Endodermal cell (in vitro differentiated cells): Measurements from ENCODE around the gene SLC39A10. TPM values are rescaled to one million over a fixed set of nuclear protein-coding genes. Genes with fewer than 3 reads are reported as not detected.
"Not testable (repeated sequence)": the region's sequence is repeated elsewhere in the genome, so short reads cannot be mapped to it uniquely, and the experiment has no call there.

Experiments
- DNase-seq: peaks from one replicate; pipeline ENCODE4 v3.0.0-alpha.2; 2017
- H3K27ac ChIP-seq: 2 replicates; pipeline ENCODE4 v1.5.1; 2013; ENCODE audit warnings: mild to moderate bottlenecking, low read depth, low read length, moderate library complexity
- H3K27me3 ChIP-seq: 2 replicates; pipeline ENCODE4 v1.6.1; 2013; ENCODE audit warnings: mild to moderate bottlenecking, low read length, moderate library complexity; ENCODE audit not compliant: insufficient read depth, control insufficient read depth, poor library complexity, severe bottlenecking
- H3K36me3 ChIP-seq: 2 replicates; pipeline ENCODE4 v1.7.0; 2013; ENCODE audit warnings: mild to moderate bottlenecking, low read length, moderate library complexity; ENCODE audit not compliant: control insufficient read depth, insufficient read depth
- H3K4me1 ChIP-seq: one replicate; pipeline ENCODE4 v1.7.0; 2013; ENCODE audit warnings: low read length; ENCODE audit not compliant: control insufficient read depth, insufficient read depth
- H3K4me3 ChIP-seq: 2 replicates; pipeline ENCODE4 v1.5.1; 2013; ENCODE audit warnings: mild to moderate bottlenecking, low read length, moderate library complexity
- H3K9ac ChIP-seq: 2 replicates; pipeline ENCODE4 v1.6.1; 2013; ENCODE audit warnings: mild to moderate bottlenecking, low read length, moderate library complexity; ENCODE audit not compliant: poor library complexity, severe bottlenecking; ENCODE audit errors: extremely low read depth
- H3K9me3 ChIP-seq: 2 replicates; pipeline ENCODE4 v1.6.1; 2013; ENCODE audit warnings: mild to moderate bottlenecking, low read length, moderate library complexity; ENCODE audit not compliant: control insufficient read depth
- H3K27ac Mint-ChIP-seq: 2 replicates; pipeline ENCODE4 v1.8.0; 2020; ENCODE audit warnings: mixed read lengths
- H3K27me3 Mint-ChIP-seq: 2 replicates; pipeline ENCODE4 v1.8.0; 2021; ENCODE audit warnings: mild to moderate bottlenecking, mixed read lengths; ENCODE audit not compliant: insufficient read depth
- H3K36me3 Mint-ChIP-seq: 2 replicates; pipeline ENCODE4 v1.8.0; 2020; ENCODE audit warnings: low read depth, mixed read lengths
- H3K4me1 Mint-ChIP-seq: 2 replicates; pipeline ENCODE4 v1.8.0; 2020; ENCODE audit warnings: mixed read lengths
- H3K4me3 Mint-ChIP-seq: 2 replicates; pipeline ENCODE4 v1.8.0; 2020; ENCODE audit warnings: mild to moderate bottlenecking, moderate library complexity, mixed read lengths
- H3K9me3 Mint-ChIP-seq: 2 replicates; pipeline ENCODE4 v1.8.0; 2020; ENCODE audit warnings: mild to moderate bottlenecking, mixed read lengths
- CTCF ChIP-seq: fragments of 200-600 bp; sonication (generic); conservative IDR thresholded peaks from 2 replicates; pipeline ENCODE4 v1.5.0; 2021; ENCODE audit warnings: antibody characterized with exemption, mild to moderate bottlenecking
- WGBS, 2 experiments: methylation state at CpG; one replicate each; pipeline versions ENCODE4 v1.1.5 to v1.1.7; 2013; ENCODE audit warnings: missing lambda C conversion rate in 2 of 2, mixed read lengths in 1 of 2; ENCODE audit not compliant: insufficient coverage in 1 of 2, insufficient read length in 1 of 2; 5-methylcytosine and 5-hydroxymethylcytosine counted together
- total RNA-seq, 2 donors: library from RNA; stranded (reverse); fragmentation: NEBNext Ultra II Directional in 1 of 2; extraction: Animal tissue kit (Norgen Biotek cat#: 25700) in 1 of 2; gene quantifications; 2 replicates in 1 of 2; 3 replicates in 1 of 2; pipeline ENCODE4 v1.2.1, GENCODE V29; 2021

Gene SLC39A10
- total RNA-seq, 2 donors from 2014 or later = 79.6 to 113 TPM

DNA sequence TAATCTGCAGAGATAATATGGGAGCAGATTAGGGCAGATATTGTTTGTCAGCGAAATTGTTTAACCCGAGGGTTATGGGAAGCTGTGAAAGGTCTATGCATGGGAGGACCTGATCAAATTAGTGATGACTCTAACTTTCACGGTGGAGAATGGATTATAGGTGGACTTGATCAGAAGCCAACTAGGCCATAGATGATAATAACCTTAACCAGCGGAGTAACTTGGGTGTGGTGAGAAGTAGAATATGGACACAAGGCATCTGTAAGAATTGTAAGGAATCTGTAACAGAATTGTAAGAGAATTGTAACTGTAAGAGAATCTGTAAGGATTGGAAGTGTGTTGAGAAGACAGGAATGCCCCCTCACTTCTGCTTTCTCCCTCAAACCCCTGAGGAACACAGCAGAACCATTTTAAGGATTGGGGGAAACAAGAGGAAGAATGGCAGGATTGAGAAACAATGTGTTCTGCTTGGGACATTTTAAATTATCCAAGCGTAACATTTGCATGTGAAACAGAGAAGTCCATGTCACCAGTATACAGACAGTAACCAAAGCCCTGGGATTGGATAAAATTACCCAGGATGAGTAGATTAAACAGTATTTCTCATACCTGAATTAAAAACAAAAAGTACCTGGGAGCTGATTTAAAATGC is 14.9 kb upstream of the SLC39A10 start:
- no peak overlapping the region for H3K4me3 Mint-ChIP-seq
- H3K27ac ChIP-seq = no peak overlapping the region
- H3K9ac ChIP-seq = no peak overlapping the region
- no peak for TF ChIP-seq CTCF
- H3K27me3 Mint-ChIP-seq = no peaks in the 10 kb centered on the region
- H3K36me3 ChIP-seq = no peaks in the 10 kb centered on the region
- no peak overlapping the region for H3K4me3 ChIP-seq
- 95 to 96% methylated on average over 4 to 5 of the region's 5 CpGs for WGBS, 2 experiments
- H3K4me1 Mint-ChIP-seq = peaks cover 19% of the 10 kb centered on the region
- no peaks in the 10 kb centered on the region for H3K36me3 Mint-ChIP-seq
- H3K27me3 ChIP-seq = no peaks in the 10 kb centered on the region
- no peak overlapping the region for H3K27ac Mint-ChIP-seq
- H3K4me1 ChIP-seq = peaks cover 7% of the 10 kb centered on the region
- no peaks in the 10 kb centered on the region for H3K9me3 ChIP-seq
- DNase-seq = no peak
- no peaks in the 10 kb centered on the region for H3K9me3 Mint-ChIP-seq

DNA sequence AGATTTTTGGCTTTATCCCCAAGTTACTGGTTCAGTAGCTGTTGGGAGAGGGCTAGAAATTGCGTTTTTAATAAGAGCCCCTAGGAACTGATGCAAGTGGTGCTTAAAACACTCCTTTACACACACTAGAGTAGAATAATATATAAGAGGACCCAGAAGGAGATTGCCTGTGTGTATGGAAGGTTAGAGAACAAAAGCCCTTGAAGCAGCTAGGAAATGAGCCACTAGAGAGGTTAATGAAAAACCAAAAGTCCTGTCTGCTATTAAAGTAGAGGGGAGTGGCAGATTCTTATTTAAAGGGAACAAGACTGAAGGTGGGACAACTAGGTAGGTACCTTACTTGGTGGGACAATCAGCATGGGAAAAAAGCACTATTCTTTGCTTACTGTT is 14.4 kb upstream of the SLC39A10 start:
- 100% methylated on average over 1 of the region's 1 CpG; no CpG with 5 or more reads in 1 of the 2 experiments for WGBS, 2 experiments
- Histone ChIP-seq H3K9ac (no peak overlapping the region), H3K27me3 (no peaks in the 10 kb centered on the region), H3K27ac (no peak overlapping the region), H3K4me1 (peaks cover 6% of the 10 kb centered on the region), H3K36me3 (no peaks in the 10 kb centered on the region), H3K4me3 (no peak overlapping the region), H3K9me3 (no peaks in the 10 kb centered on the region)
- H3K4me3 Mint-ChIP-seq = no peak overlapping the region
- no peaks in the 10 kb centered on the region for H3K27me3 Mint-ChIP-seq
- TF ChIP-seq CTCF = no peak
- no peak for DNase-seq
- no peaks in the 10 kb centered on the region for H3K9me3 Mint-ChIP-seq
- H3K4me1 Mint-ChIP-seq = peaks cover 22% of the 10 kb centered on the region
- H3K36me3 Mint-ChIP-seq = no peaks in the 10 kb centered on the region
- H3K27ac Mint-ChIP-seq = no peak overlapping the region

GRCh38 chr2:195644708-195645107 is 12.3 kb upstream of the SLC39A10 start:
- not testable (repeated sequence) for DNase-seq, H3K9me3 Mint-ChIP-seq, H3K4me3 ChIP-seq, H3K27me3 Mint-ChIP-seq, H3K27me3 ChIP-seq, H3K9me3 ChIP-seq, H3K36me3 Mint-ChIP-seq, H3K36me3 ChIP-seq, H3K9ac ChIP-seq, H3K27ac ChIP-seq, H3K4me1 ChIP-seq, H3K4me3 Mint-ChIP-seq, H3K27ac Mint-ChIP-seq
- H3K4me1 Mint-ChIP-seq = peaks cover 22% of the 10 kb centered on the region
- 92% methylated on average over 9 of the region's 9 CpGs; no CpG with 5 or more reads in 1 of the 2 experiments for WGBS, 2 experiments

DNA sequence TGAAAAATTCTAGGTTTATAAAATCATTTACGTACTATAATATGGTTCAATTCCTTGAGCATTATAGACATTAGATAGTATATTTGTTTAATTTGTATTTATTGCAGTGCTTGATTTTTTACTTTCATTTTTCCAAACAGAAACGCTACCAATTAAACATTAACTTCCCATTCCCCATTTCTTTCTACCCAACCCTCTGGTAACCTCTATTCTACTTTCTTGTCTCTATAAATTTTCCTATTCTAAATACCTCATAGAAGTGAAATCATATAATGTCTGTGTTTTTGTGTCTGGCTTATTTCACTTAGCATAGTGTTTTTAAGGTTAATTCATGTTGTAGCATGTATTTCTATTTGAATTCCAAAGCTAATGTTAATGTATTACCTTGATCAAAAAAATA is 11.6 kb upstream of the SLC39A10 start:
- Mint-ChIP-seq H3K4me3 (no peak overlapping the region), H3K27ac (no peak overlapping the region), H3K9me3 (no peaks in the 10 kb centered on the region), H3K4me1 (peaks cover 25% of the 10 kb centered on the region), H3K27me3 (no peaks in the 10 kb centered on the region), H3K36me3 (no peaks in the 10 kb centered on the region)
- Histone ChIP-seq H3K9me3 (no peaks in the 10 kb centered on the region), H3K27ac (no peak overlapping the region), H3K36me3 (no peaks in the 10 kb centered on the region), H3K9ac (no peak overlapping the region), H3K27me3 (no peaks in the 10 kb centered on the region), H3K4me1 (peaks cover 6% of the 10 kb centered on the region), H3K4me3 (no peak overlapping the region)
- TF ChIP-seq CTCF = no peak
- no peak for DNase-seq
- WGBS, 2 experiments = 70% methylated on average over 1 of the region's 2 CpGs; no CpG with 5 or more reads in 1 of the 2 experiments
